Inferior parietal cortex (tissue), 1 donor: ENCODE results near the gene C11orf68.
"Not testable (repeated sequence)": the region's sequence is repeated elsewhere in the genome, so short reads cannot be mapped to it uniquely, and the experiment has no call there.

Experiments
- DNase-seq: peaks from one replicate; pipeline ENCODE4 v3.0.0-alpha.2; 2016; ENCODE audit errors: extremely low spot score

C11orf68 gene

GRCh38 chr11:65915101-65915820, 3.6 kb downstream of the C11orf68 start:
- DNase-seq, result no peak

- DNase-seq, result no peak
Observed at GRCh38 chr11:65912845-65913244, 6.0 kb downstream of the C11orf68 start.

- DNase-seq, result no peak
Observed at GRCh38 chr11:65911682-65912568, 6.9 kb downstream of the C11orf68 start.

- no peak for DNase-seq
Observed at GRCh38 chr11:65907878-65908277, 11.0 kb downstream of the C11orf68 start.

GRCh38 chr11:65906602-65907001, 12.3 kb downstream of the C11orf68 start:
- DNase-seq, result no peak

GRCh38 chr11:65903715-65904114, 15.1 kb downstream of the C11orf68 start:
- DNase-seq, result no peak

- no peak for DNase-seq
Observed at GRCh38 chr11:65903068-65903481, 15.8 kb downstream of the C11orf68 start.

- DNase-seq, result no peak
Observed at GRCh38 chr11:65900899-65901180, 18.0 kb downstream of the C11orf68 start.

- peak; percentile 42 for DNase-seq
Observed at GRCh38 chr11:65900125-65900898, 18.6 kb downstream of the C11orf68 start, which contains the start of gene FOSL1. Gene FOSL1, minus strand, starts transcription at chr11:65900388. Its CDS starts 49 bp downstream, at chr11:65900339.

- DNase-seq, result no peak
Observed at GRCh38 chr11:65899356-65900124, 19.3 kb downstream of the C11orf68 start.

GRCh38 chr11:65898656-65899355, 20.1 kb downstream of the C11orf68 start:
- no peak for DNase-seq

GRCh38 chr11:65897020-65897471, 21.8 kb downstream of the C11orf68 start:
- no peak for DNase-seq

- no peak for DNase-seq
Observed at GRCh38 chr11:65896034-65896999, 22.5 kb downstream of the C11orf68 start.

GRCh38 chr11:65895482-65895981, 23.3 kb downstream of the C11orf68 start:
- no peak for DNase-seq

- DNase-seq, result no peak
Observed at GRCh38 chr11:65894034-65894591, 24.7 kb downstream of the C11orf68 start.

- DNase-seq, result no peak
Observed at GRCh38 chr11:65892661-65893317, 26.1 kb downstream of the C11orf68 start.

GRCh38 chr11:65892137-65892540, 26.7 kb downstream of the C11orf68 start:
- not testable (repeated sequence) for DNase-seq
